ENCODE results near the gene NIPAL4.

The NIPAL4 gene

DNA sequence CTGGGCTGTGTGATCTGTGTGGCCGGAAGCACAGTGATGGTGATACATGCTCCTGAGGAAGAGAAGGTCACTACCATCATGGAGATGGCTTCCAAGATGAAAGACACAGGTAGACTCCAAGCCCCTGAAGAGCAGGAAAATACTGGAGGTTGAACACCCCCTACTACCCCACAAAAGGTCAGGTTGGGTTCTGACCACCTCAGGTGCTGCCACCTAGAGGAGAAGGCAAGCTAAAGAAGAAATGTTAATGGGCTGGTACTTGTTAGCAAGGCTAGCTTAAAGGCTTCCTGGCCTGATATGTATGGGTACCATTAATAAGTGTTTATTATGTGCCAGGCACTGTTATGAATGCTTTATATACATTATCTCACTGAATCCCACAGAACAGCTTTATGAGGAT lies 11.7 kb downstream of the NIPAL4 start:
- H3K4me3 ChIP-seq (ENCODE audit: low read length) = no peak overlapping the region
- TF ChIP-seq CTCF (conservative IDR thresholded peaks at IDR 0.05; ENCODE audit: low read depth, low read length) = peak; percentile 68
- no peak for DNase-seq (ENCODE audit: low read depth)

DNA sequence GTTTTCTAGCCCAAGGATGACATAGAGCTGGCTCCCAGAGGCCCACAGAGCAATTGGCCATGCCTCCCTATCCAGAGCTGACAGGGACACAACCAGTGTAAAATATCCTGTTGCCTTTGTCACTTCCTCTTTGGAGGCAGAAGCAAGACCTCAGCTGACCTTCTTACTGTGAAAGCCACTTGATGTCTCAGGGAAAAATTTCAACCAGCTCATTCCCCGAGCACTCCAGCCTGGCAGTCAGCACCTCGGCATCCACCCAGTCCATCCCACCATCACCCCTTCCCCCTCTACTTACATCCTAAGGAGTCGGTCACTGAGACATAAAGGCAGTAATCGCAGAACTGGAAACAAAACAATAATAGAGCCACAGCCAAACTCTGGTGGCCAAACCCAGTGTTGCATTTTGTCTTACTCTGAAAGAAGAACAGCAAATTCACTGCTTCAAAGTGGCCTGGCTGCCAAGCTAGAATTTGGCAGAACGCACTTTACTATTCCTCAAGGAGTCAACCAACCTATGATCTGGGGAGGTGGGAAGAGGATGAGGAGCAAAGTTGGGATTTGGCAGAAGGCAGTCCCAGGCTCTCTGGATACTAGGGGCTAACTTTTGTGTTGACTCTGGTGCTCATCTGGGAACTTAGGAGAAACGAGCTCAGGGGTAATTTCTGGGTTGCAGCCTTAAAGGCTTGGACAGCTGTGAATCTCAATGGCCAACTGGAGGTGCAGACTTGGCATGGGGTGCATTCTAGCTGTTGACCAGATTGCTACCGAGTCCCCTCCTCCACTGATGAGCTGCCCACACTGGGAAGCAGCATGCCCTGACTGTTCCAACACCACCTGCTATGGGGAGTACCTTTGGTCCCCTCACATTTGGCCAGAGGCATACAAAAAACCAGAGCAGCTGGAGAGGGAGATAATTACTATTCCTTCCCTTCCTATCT lies 13.6 kb downstream of the NIPAL4 start:
- no peak for DNase-seq (ENCODE audit: low read depth)
- H3K4me3 ChIP-seq (ENCODE audit: low read length) = no peak overlapping the region

DNA sequence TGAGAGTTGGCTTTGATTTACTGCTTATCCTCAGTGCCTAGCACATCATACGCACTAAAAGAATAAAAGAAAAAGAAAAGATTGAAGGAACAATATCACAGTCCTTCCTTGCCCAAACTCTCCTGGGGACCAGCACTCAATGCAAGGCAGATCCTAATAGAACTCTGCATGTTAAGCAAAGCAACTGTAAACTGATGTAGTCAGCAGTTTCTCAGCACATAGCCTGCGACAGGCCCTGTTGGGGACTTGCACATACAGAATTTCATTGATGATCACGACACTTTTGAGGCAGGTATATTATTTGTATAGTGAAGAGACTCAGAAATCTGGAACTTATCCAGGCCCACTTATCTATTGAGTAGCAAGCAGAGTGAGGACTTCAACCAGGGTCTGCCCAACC lies 15.4 kb downstream of the NIPAL4 start:
- H3K4me3 ChIP-seq (ENCODE audit: low read length) = no peak overlapping the region
- no peak for TF ChIP-seq CTCF (conservative IDR thresholded peaks at IDR 0.05; ENCODE audit: low read depth, low read length)
- no peak for DNase-seq (ENCODE audit: low read depth)

More for the DNA sequence above, 13.6 kb downstream of the NIPAL4 start:
- no peak for TF ChIP-seq CTCF (conservative IDR thresholded peaks at IDR 0.05; ENCODE audit: low read depth, low read length)

GRCh38 chr5:157476702-157477408 lies 16.8 kb downstream of the NIPAL4 start:
- peak; percentile 89 for TF ChIP-seq CTCF (conservative IDR thresholded peaks at IDR 0.05; ENCODE audit: low read depth, low read length)
- peak; percentile 26 for DNase-seq (ENCODE audit: low read depth)
- H3K4me3 ChIP-seq (ENCODE audit: low read length) = no peak overlapping the region

- H3K4me3 ChIP-seq (ENCODE audit: low read length) = no peak overlapping the region
- no peak for DNase-seq (ENCODE audit: low read depth)
- TF ChIP-seq CTCF (conservative IDR thresholded peaks at IDR 0.05; ENCODE audit: low read depth, low read length) = no peak
These were observed 17.9 kb downstream of the NIPAL4 start for GRCh38 chr5:157477814-157478494.

DNA sequence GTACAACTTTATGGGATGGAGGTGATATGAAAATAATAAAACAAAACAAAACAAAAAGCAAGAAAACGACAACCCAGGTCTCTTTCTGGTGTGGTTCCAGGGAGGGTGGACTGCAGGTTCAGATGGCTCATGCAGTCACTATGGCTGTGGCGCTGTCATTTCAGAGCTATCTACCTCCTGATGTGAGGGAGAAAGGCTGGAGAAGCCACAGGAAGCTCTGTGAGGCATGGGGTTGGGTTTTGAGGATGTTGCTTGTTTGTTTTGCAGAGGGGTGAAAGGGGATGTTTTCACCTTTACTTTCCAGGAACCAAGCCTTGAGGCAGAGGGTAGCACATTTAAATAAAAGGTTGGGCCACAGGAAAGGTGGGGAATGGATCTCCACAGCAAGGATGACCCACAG lies 18.7 kb downstream of the NIPAL4 start:
- no peak for TF ChIP-seq CTCF (conservative IDR thresholded peaks at IDR 0.05; ENCODE audit: low read depth, low read length)
- no peak overlapping the region for H3K4me3 ChIP-seq (ENCODE audit: low read length)
- no peak for DNase-seq (ENCODE audit: low read depth)
